Suprapubic skin (tissue), 4 donors: ENCODE measurements around the gene MED10. TPM values are rescaled to one million over a fixed set of nuclear protein-coding genes. Genes with fewer than 3 reads are reported as not detected.
A peak's percentile ranks its signal among the peaks of the same experiment; 100 is the strongest.
"Not testable (repeated sequence)": the region's sequence is repeated elsewhere in the genome, so short reads cannot be mapped to it uniquely, and the experiment has no call there.

Source experiments
- DNase-seq, 2 donors: peaks; one replicate each; pipeline ENCODE4 v3.0.0-alpha.2; 2019; ENCODE audit warnings: low spot score in 2 of 2
- H3K27ac ChIP-seq: fragments of 200-600 bp; sonication (generic); one replicate; pipeline ENCODE4 v1.5.1; 2019
- H3K27me3 ChIP-seq: fragments of 200-600 bp; sonication (generic); one replicate; pipeline ENCODE4 v1.5.1; 2019
- H3K36me3 ChIP-seq: fragments of 200-600 bp; sonication (generic); one replicate; pipeline ENCODE4 v1.5.1; 2019
- H3K4me1 ChIP-seq: fragments of 200-600 bp; sonication (generic); one replicate; pipeline ENCODE4 v1.5.1; 2019
- H3K4me3 ChIP-seq: fragments of 200-600 bp; sonication (generic); one replicate; pipeline ENCODE4 v1.5.1; 2019; ENCODE audit warnings: mild to moderate bottlenecking
- H3K9me3 ChIP-seq: fragments of 200-600 bp; sonication (generic); one replicate; pipeline ENCODE4 v1.5.1; 2019
- EP300 ChIP-seq: sonication (generic); formaldehyde crosslinking; IDR thresholded peaks from one replicate; pipeline ENCODE4 v1.6.1; 2017; ENCODE audit warnings: antibody characterized with exemption
- POLR2A ChIP-seq, 2 donors: fragments of 450-650 bp; IDR thresholded peaks; one replicate each; pipeline ENCODE4 v1.6.1; 2017; ENCODE audit warnings: antibody characterized with exemption in 2 of 2, mild to moderate bottlenecking in 2 of 2, moderate library complexity in 2 of 2
- POLR2AphosphoS5 ChIP-seq, 3 donors: sonication (generic); formaldehyde crosslinking; IDR thresholded peaks; one replicate each; pipeline ENCODE4 v1.6.1; 2017; ENCODE audit warnings: antibody characterized with exemption in 3 of 3
- whole genome bisulfite sequencing: methylation state at CpG from one replicate; pipeline ENCODE4 v1.1.5; 2018; 5-methylcytosine and 5-hydroxymethylcytosine counted together
- total RNA-seq, 4 donors: library from RNA; depleted of rRNA; stranded (reverse); fragments of >200 nt; gene quantifications; one replicate each; pipeline ENCODE4 v1.1.0, GENCODE V29; 2016
- TF ChIP-seq, protein P1 (sequence below), 2 donors: fragments of 200-600 bp in 1 of 2; fragments of 450-650 bp in 1 of 2; sonication (generic) in 1 of 2; IDR thresholded peaks; one replicate each; pipeline ENCODE4 v1.5.1; 2016 to 2019; ENCODE audit warnings: antibody characterized with exemption in 2 of 2, mild to moderate bottlenecking in 1 of 2, moderate library complexity in 1 of 2

MED10 gene
- total RNA-seq, 4 donors from 2014 or later = 20.1 to 38.8 (median 32.5) TPM

DNA sequence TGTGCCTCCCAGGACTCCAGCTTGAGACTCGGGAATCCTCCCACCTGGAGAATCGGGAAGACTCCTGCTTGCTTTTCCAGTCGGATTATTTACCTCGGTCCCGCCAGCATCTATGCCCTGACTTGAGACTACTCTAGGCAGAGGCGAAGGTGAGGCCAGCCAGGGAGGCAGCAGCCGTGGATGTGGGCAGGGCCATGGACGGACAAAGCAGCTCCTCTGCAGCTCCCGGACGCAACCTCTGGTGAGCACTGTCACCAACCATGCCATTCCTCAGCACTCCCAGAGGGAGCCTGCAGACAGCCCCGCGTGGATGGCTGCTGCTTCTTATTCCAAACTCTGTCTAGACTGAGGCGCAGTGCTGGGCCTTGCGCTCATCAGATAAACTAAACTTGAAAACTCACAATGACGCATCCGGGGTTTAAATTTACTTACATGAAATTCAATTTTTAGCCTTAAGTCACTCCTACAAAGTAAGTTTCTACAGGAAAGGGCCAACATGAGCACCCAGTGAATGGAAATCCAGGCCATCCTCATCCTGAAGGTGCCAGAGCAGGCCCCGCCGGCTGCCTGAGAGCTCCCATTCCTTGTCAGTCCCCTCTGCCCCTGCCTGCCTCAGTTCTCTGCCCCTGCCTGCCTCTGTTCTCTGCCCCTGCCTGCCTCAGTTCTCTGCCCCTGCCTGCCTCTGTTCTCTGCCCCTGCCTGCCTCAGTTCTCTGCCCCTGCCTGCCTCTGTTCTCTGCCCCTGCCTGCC is 17.8 kb downstream of the MED10 start:
- DNase-seq = peak in 1 of 2 donors; percentile 55
- Histone ChIP-seq H3K4me3 (no peak overlapping the region), H3K36me3 (peaks cover 9% of the 10 kb centered on the region), H3K27me3 (no peaks in the 10 kb centered on the region), H3K9me3 (no peaks in the 10 kb centered on the region), H3K27ac (no peak overlapping the region), H3K4me1 (no peaks in the 10 kb centered on the region)
- WGBS = 91% methylated on average over 12 of the region's 18 CpGs
- TF ChIP-seq POLR2A (IDR thresholded peaks at IDR 0.05) (no peak), POLR2AphosphoS5 (IDR thresholded peaks at IDR 0.05) (no peak), EP300 (no peak)
- TF ChIP-seq, protein P1, sequence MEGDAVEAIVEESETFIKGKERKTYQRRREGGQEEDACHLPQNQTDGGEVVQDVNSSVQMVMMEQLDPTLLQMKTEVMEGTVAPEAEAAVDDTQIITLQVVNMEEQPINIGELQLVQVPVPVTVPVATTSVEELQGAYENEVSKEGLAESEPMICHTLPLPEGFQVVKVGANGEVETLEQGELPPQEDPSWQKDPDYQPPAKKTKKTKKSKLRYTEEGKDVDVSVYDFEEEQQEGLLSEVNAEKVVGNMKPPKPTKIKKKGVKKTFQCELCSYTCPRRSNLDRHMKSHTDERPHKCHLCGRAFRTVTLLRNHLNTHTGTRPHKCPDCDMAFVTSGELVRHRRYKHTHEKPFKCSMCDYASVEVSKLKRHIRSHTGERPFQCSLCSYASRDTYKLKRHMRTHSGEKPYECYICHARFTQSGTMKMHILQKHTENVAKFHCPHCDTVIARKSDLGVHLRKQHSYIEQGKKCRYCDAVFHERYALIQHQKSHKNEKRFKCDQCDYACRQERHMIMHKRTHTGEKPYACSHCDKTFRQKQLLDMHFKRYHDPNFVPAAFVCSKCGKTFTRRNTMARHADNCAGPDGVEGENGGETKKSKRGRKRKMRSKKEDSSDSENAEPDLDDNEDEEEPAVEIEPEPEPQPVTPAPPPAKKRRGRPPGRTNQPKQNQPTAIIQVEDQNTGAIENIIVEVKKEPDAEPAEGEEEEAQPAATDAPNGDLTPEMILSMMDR (IDR thresholded peaks at IDR 0.05) = no peak

DNA sequence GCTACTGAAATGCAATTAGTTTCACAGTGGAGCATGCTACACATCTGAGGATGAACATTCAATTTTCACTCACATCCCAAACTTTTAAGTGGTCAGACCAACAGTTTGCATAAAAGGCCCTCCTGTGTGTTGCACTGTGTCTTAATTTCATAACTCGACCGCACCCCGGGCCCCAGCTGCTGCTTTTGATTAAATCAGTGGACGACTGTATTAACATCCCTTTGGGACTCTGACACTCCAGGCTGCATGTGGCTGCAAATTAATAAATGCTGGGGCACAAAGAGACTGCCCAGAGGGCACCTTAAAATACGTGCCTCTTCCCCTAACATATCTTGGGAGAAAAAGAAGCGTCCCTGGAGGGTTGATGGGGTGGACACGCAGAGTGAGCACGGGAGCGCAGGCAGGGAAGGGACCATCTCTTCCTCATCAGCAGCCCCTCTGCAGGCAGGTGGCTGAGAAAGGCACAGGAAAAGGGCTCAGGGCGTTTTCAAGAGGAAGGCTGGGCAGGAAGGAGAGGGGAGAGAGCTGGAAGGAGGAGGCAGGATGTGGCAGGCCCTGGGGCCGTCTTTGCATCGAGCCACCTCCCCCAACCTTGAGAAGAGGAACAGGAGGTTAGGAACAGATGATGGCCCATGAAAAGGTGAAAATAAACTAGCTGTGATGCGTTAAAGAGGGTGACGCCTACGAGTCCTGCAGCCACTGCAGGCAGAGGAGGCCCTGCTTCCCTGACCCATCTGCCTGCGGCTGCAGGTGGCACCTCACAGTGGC is 18.6 kb downstream of the MED10 start:
- peak in 1 of 2 donors; percentile 66 for DNase-seq
- TF ChIP-seq POLR2AphosphoS5 (IDR thresholded peaks at IDR 0.05) (no peak), POLR2A (IDR thresholded peaks at IDR 0.05) (no peak)
- TF ChIP-seq, protein P1 (IDR thresholded peaks at IDR 0.05) = no peak
- H3K4me3 ChIP-seq = no peak overlapping the region
- no peaks in the 10 kb centered on the region for H3K4me1 ChIP-seq
- peaks cover 7% of the 10 kb centered on the region for H3K36me3 ChIP-seq
- WGBS = 42% methylated on average over 16 of the region's 16 CpGs
- H3K27ac ChIP-seq = no peak overlapping the region
- H3K9me3 ChIP-seq = no peaks in the 10 kb centered on the region
- no peaks in the 10 kb centered on the region for H3K27me3 ChIP-seq

DNA sequence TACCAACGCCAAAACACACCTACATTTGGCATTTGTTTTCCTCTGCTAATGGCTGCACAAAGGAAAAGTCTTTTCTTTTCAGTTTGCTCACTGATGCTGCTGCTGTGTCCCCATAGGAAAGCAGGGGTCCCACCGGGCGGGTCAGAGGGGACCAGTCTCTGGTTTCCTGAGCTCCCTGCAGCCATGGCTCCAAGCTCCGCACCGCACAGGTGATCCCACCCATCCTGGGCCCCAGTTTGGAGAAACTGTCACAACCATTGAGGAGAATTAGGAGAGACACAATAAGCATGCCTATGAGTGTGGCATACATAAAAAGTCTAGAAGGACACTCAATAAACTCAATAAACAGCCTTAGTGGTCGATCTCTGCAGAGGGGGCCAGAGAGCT is 19.9 kb downstream of the MED10 start:
- Histone ChIP-seq H3K9me3 (no peaks in the 10 kb centered on the region), H3K27ac (no peak overlapping the region), H3K36me3 (peaks cover 7% of the 10 kb centered on the region), H3K27me3 (no peaks in the 10 kb centered on the region), H3K4me3 (no peak overlapping the region), H3K4me1 (no peaks in the 10 kb centered on the region)
- WGBS = 94% methylated on average over 6 of the region's 6 CpGs
- TF ChIP-seq, protein P1 (IDR thresholded peaks at IDR 0.05) = no peak
- TF ChIP-seq POLR2A (IDR thresholded peaks at IDR 0.05) = no peak
- peak in 1 of 2 donors; percentile 59 for DNase-seq

GRCh38 chr5:6357817-6358433 is 20.4 kb downstream of the MED10 start:
- H3K9me3 ChIP-seq, DNase-seq, H3K27ac ChIP-seq, H3K4me3 ChIP-seq, H3K4me1 ChIP-seq, H3K36me3 ChIP-seq, H3K27me3 ChIP-seq: not testable (repeated sequence)
- WGBS = 92% methylated on average over 8 of the region's 8 CpGs

GRCh38 chr5:6356578-6357164 is 21.7 kb downstream of the MED10 start:
- Histone ChIP-seq H3K27me3 (no peaks in the 10 kb centered on the region), H3K36me3 (peaks cover 7% of the 10 kb centered on the region), H3K4me3 (no peak overlapping the region), H3K27ac (no peak overlapping the region), H3K9me3 (no peaks in the 10 kb centered on the region), H3K4me1 (no peaks in the 10 kb centered on the region)
- 93% methylated on average over 16 of the region's 16 CpGs for WGBS
- peak in 1 of 2 donors; percentile 12 for DNase-seq
- TF ChIP-seq EP300 = no peak
- TF ChIP-seq POLR2A (IDR thresholded peaks at IDR 0.05) = no peak
- TF ChIP-seq, protein P1 (IDR thresholded peaks at IDR 0.05) = no peak
- no peak for TF ChIP-seq POLR2AphosphoS5 (IDR thresholded peaks at IDR 0.05)
